Progenitor cell of endocrine pancreas (in vitro differentiated cells): Measurements from ENCODE around the gene HAUS3. TPM values are rescaled to one million over a fixed set of nuclear protein-coding genes. Genes with fewer than 3 reads are reported as not detected.

Source experiments
- DNase-seq: peaks from one replicate; pipeline ENCODE4 v3.0.0; 2021; ENCODE audit warnings: low spot score; ENCODE audit not compliant: unreplicated experiment
- H3K27ac Mint-ChIP-seq: 2 replicates; pipeline ENCODE4 v1.8.0; 2021; ENCODE audit warnings: mild to moderate bottlenecking, moderate library complexity, mixed read lengths
- H3K27me3 Mint-ChIP-seq: 2 replicates; pipeline ENCODE4 v1.8.0; 2021; ENCODE audit warnings: mixed read lengths
- H3K36me3 Mint-ChIP-seq: 2 replicates; pipeline ENCODE4 v1.8.0; 2022; ENCODE audit warnings: mixed read lengths; ENCODE audit not compliant: insufficient read depth
- H3K4me1 Mint-ChIP-seq: 2 replicates; pipeline ENCODE4 v1.8.0; 2021; ENCODE audit warnings: low read depth, mixed read lengths
- H3K4me3 Mint-ChIP-seq: 2 replicates; pipeline ENCODE4 v1.8.0; 2021; ENCODE audit warnings: low read depth, mild to moderate bottlenecking, moderate library complexity, mixed read lengths
- H3K9me3 Mint-ChIP-seq: 2 replicates; pipeline ENCODE4 v1.8.0; 2021; ENCODE audit warnings: low read depth, mixed read lengths
- total RNA-seq: library from RNA; stranded (reverse); gene quantifications from 2 replicates; pipeline ENCODE4 v1.2.1, GENCODE V29; 2021
- TF ChIP-seq, protein P1 (sequence below): fragments of 200-600 bp; sonication (generic); IDR thresholded peaks from one replicate; pipeline ENCODE4 v1.5.0; 2021; ENCODE audit warnings: antibody characterized with exemption, mild to moderate bottlenecking; ENCODE audit not compliant: unreplicated experiment

Gene HAUS3
- total RNA-seq, 1 donor from 2014 or later: 18.3 TPM

DNA sequence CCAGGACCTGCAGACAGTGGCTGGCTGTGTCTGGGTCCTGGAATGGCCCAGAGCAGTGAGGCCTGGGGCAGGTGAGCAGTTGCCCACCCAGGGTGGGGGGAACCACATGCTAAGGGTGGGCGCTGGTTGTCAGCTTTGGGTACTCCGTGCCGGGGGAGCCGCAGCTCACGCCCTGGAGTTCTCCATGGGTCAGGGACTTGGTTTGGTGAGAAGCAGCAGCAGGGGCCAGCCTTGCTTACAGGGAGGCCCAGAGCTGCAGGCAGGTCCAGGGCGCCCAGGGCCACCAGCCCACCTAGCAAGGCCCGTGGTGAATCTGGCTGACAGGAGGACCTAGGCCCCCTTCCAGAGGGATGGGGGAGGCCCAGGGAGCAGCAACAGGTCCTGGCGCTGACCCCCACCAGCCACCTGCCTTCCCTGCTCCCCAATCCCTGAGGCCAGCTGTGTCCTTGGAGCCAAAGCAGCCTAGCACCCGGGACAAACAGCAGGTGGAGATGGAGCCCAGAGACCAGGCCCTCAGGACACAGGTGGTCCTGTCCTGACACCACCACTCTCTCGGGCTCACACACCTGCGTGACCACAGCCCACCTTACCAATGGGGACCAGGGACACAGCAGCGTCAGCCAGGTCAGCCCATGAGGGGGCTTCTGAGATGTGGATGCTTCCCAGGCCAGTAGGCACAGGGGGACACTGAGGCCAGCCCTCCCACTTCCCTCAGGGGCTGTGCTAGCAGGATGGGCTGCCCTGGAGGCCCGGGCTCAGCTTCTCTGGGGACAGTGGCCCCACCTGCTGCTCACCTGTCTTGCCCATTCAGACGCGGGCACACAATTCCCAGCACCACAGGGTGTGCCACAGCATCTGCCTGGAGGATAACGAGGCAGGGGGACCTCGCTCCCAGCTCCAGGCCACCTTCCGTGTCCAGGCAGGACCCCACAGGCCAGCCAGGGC lies 16.4 kb upstream of the HAUS3 start:
- H3K36me3 Mint-ChIP-seq: peaks cover 3% of the 10 kb centered on the region
- no peak overlapping the region for H3K27ac Mint-ChIP-seq
- H3K4me3 Mint-ChIP-seq: peak overlapping the region; percentile 24
- H3K27me3 Mint-ChIP-seq: no peaks in the 10 kb centered on the region
- no peaks in the 10 kb centered on the region for H3K9me3 Mint-ChIP-seq
- peaks cover 2% of the 10 kb centered on the region for H3K4me1 Mint-ChIP-seq
- TF ChIP-seq, protein P1, sequence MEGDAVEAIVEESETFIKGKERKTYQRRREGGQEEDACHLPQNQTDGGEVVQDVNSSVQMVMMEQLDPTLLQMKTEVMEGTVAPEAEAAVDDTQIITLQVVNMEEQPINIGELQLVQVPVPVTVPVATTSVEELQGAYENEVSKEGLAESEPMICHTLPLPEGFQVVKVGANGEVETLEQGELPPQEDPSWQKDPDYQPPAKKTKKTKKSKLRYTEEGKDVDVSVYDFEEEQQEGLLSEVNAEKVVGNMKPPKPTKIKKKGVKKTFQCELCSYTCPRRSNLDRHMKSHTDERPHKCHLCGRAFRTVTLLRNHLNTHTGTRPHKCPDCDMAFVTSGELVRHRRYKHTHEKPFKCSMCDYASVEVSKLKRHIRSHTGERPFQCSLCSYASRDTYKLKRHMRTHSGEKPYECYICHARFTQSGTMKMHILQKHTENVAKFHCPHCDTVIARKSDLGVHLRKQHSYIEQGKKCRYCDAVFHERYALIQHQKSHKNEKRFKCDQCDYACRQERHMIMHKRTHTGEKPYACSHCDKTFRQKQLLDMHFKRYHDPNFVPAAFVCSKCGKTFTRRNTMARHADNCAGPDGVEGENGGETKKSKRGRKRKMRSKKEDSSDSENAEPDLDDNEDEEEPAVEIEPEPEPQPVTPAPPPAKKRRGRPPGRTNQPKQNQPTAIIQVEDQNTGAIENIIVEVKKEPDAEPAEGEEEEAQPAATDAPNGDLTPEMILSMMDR: no peak
- peak; percentile 9 for DNase-seq

DNA sequence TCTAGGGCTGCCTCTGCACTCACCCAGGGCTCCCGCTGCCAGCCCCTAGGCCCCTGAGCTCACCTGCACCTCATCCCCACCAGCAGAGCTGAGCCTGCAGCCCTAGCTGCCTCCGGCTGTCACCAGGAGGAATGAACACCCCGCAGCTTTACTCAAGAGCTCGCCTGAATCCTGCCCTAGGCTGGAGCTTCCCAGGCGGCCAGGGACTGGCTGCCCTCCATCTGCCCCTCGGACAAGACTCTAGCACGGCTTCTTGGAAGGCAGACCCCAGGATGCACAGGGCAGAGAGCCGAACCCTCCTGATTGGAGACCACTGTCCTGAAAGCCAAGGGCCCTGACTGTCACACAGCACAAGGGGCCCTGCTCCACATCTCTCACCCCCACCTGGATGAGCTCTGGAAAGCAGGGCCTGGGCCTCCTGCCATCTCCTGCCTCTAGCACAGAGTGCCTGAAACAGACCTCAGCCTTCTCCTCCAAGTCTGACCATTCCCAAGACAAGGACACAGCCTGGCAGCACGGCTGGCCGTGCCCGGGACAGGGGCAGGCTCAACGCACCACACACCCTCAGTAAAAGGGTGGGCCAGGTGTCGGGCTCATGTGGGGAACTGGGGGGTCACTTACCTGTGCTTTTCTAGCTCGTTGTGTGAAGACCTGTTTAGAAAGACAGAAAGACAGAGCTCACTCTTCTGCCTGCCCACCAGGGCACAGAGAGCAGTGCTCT lies 15.6 kb upstream of the HAUS3 start:
- H3K4me3 Mint-ChIP-seq: no peak overlapping the region
- TF ChIP-seq, protein P1: no peak
- H3K36me3 Mint-ChIP-seq: peaks cover 3% of the 10 kb centered on the region
- DNase-seq: no peak
- no peaks in the 10 kb centered on the region for H3K9me3 Mint-ChIP-seq
- H3K27ac Mint-ChIP-seq: no peak overlapping the region
- H3K4me1 Mint-ChIP-seq: peaks cover 2% of the 10 kb centered on the region
- H3K27me3 Mint-ChIP-seq: no peaks in the 10 kb centered on the region

DNA sequence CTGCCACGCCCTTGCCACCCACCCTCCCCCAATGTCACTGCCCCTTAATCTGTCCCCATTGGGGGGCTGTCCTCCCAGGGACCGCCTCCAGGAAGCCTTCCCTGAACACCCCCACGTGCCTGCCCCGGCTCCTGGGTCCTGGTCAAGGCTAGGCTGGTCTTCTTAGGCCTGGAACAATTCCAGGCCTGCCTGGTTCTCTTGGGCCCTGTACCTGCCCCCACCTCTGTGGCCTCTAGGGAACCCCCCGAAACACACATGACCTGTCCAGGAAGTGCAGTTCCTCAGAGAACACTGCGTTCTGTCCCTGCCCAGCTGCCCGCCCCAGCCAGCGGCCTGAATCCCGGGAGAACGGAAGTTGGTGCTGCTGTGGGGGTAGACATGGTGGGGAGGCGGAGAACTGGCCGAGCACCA lies 14.9 kb upstream of the HAUS3 start:
- TF ChIP-seq, protein P1: no peak
- peaks cover 2% of the 10 kb centered on the region for H3K4me1 Mint-ChIP-seq
- H3K27me3 Mint-ChIP-seq: no peaks in the 10 kb centered on the region
- DNase-seq: no peak
- H3K9me3 Mint-ChIP-seq: no peaks in the 10 kb centered on the region
- peaks cover 3% of the 10 kb centered on the region for H3K36me3 Mint-ChIP-seq
- H3K27ac Mint-ChIP-seq: no peak overlapping the region
- no peak overlapping the region for H3K4me3 Mint-ChIP-seq

DNA sequence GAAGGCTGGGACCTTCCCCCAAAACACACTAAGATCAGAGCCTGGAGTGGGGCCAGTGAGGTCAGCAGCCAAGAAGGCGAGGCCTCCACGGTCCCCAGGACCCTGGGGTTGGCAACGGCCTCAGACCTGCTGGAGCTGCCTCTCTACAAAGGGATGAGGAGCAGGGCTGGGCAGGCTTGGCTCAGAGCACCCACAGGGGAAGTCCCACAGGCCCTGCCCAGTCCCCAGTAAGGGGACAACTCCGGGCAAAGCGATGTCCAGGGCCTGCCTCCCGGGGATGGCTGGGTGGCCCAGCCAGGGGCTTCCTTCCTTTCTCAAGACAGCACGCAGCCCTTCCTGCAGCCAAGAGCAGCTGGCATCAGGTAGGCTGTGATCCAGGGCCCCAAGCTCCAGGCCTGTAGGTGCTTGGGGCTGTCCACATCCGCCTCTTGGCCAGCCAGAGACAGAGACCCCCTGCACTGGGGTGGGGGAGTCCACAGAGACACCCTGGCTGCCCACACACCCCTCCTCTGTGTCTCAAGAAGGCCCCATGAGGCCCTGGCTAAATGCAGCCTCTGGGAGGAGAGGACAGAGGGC lies 14.3 kb upstream of the HAUS3 start:
- Mint-ChIP-seq H3K4me1 (peaks cover 2% of the 10 kb centered on the region), H3K9me3 (no peaks in the 10 kb centered on the region), H3K27me3 (no peaks in the 10 kb centered on the region), H3K27ac (no peak overlapping the region), H3K36me3 (peaks cover 3% of the 10 kb centered on the region), H3K4me3 (no peak overlapping the region)
- TF ChIP-seq, protein P1: no peak
- peak; percentile 10 for DNase-seq

DNA sequence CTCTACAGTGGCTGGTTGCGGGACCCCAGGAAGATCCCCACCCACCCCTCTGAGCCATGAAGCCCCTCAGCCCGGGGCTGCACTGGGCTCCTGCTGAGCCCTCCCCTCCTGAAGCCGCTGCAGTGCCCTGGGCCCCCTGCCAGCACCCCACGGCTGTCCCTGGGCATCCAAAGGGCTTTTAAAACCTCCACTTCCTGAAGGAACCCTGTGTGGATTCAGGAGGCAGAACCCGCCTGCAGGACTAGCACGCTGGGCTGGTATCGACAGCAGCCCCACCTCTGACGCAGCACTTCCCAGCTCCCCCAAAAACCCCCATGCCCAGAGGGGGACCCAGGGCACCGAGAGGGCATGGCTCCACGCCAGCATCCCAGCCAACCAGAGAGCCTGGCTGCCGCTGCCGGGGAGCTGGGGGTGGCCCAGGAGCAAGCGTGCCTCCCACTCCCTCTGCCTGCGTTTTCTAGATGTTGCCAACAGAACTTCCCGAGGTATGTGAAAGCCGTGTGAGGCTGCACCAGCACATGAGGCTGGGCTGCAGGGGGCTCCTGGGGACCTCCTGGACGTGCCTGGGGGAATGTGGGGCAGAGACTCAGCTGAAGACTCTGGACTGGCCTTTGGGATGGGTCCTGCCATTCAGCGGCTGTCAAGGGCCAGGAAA lies 13.7 kb upstream of the HAUS3 start:
- Mint-ChIP-seq H3K9me3 (no peaks in the 10 kb centered on the region), H3K27ac (no peak overlapping the region), H3K27me3 (no peaks in the 10 kb centered on the region), H3K36me3 (peaks cover 3% of the 10 kb centered on the region), H3K4me3 (no peak overlapping the region), H3K4me1 (peaks cover 2% of the 10 kb centered on the region)
- no peak for DNase-seq
- TF ChIP-seq, protein P1: no peak
